Keratinocyte (primary cell): ENCODE measurements around the gene TCEANC2. TPM values are rescaled to one million over a fixed set of nuclear protein-coding genes. Genes with fewer than 3 reads are reported as not detected.

Source experiments
- DNase-seq: peaks from one replicate; pipeline ENCODE4 v3.0.0-alpha.2; 2011; ENCODE audit warnings: low read depth, missing footprints, low spot score
- FAIRE-seq: peaks from 2 replicates; lab custom pipeline; 2011; peaks lifted over from hg19 to GRCh38; lab: Jason Lieb, UNC
- H2AFZ ChIP-seq: 2 replicates; pipeline ENCODE4 v1.6.0; 2012; ENCODE audit warnings: low read length, control low read depth, inconsistent platforms; ENCODE audit not compliant: control insufficient read depth
- H3K27ac ChIP-seq: 2 replicates; pipeline ENCODE4 v1.5.1; 2011; ENCODE audit warnings: low read length; ENCODE audit not compliant: control insufficient read depth, insufficient read depth
- H3K27me3 ChIP-seq: 3 replicates; pipeline ENCODE4 v1.6.0; 2011; ENCODE audit warnings: low read length; ENCODE audit not compliant: control insufficient read depth, insufficient read depth; ENCODE audit errors: extremely low read depth
- H3K36me3 ChIP-seq, 2 experiments: 2 replicates in 1 of 2; 3 replicates in 1 of 2; pipeline ENCODE4 v1.5.1; 2011; ENCODE audit warnings: low read length in 2 of 2, mild to moderate bottlenecking in 1 of 2; ENCODE audit not compliant: control insufficient read depth in 2 of 2, insufficient read depth in 2 of 2; ENCODE audit errors: extremely low read depth in 1 of 2
- H3K4me1 ChIP-seq: 3 replicates; pipeline ENCODE4 v1.5.1; 2011; ENCODE audit warnings: low read length; ENCODE audit not compliant: control insufficient read depth, insufficient read depth; ENCODE audit errors: extremely low read depth
- H3K4me2 ChIP-seq: 3 replicates; pipeline ENCODE4 v1.6.0; 2011; ENCODE audit warnings: low read depth, low read length; ENCODE audit not compliant: control insufficient read depth, insufficient read depth; ENCODE audit errors: extremely low read depth
- H3K4me3 ChIP-seq, 3 experiments: fragments of 200-600 bp in 1 of 3; sonication (generic) in 1 of 3; 2 replicates in 2 of 3; 3 replicates in 1 of 3; pipeline ENCODE4 v1.5.1; 2011 to 2016; ENCODE audit warnings: low read length in 3 of 3, mild to moderate bottlenecking in 3 of 3, control low read depth in 2 of 3, inconsistent platforms in 1 of 3, low read depth in 1 of 3, mixed read lengths in 1 of 3, mixed run types in 1 of 3, moderate library complexity in 1 of 3; ENCODE audit not compliant: control insufficient read depth in 2 of 3, insufficient read depth in 2 of 3; ENCODE audit errors: extremely low read depth in 1 of 3
- H3K79me2 ChIP-seq: 2 replicates; pipeline ENCODE4 v1.6.0; 2012; ENCODE audit warnings: low read length; ENCODE audit not compliant: control insufficient read depth, insufficient read depth
- H3K9ac ChIP-seq: 3 replicates; pipeline ENCODE4 v1.6.0; 2011; ENCODE audit warnings: low read length; ENCODE audit not compliant: control insufficient read depth, insufficient read depth; ENCODE audit errors: extremely low read depth
- H3K9me1 ChIP-seq: 3 replicates; pipeline ENCODE4 v1.6.0; 2011; ENCODE audit warnings: low read length; ENCODE audit not compliant: control insufficient read depth, insufficient read depth; ENCODE audit errors: extremely low read depth
- H3K9me3 ChIP-seq: 2 replicates; pipeline ENCODE4 v1.5.1; 2012; ENCODE audit warnings: low read depth, low read length; ENCODE audit not compliant: control insufficient read depth
- H4K20me1 ChIP-seq: 3 replicates; pipeline ENCODE4 v1.6.0; 2011; ENCODE audit warnings: low read length; ENCODE audit not compliant: control insufficient read depth, insufficient read depth; ENCODE audit errors: extremely low read depth
- EZH2 ChIP-seq: IDR thresholded peaks from one replicate; pipeline ENCODE4 v1.6.1; 2012; ENCODE audit warnings: inconsistent platforms, mild to moderate bottlenecking, low read length, moderate library complexity
- dilution Hi-C: fragments of 300-500 bp; cut with MboI; formaldehyde crosslinking; loops from one replicate; pipeline ENCODE4 v1.7.0; 2020; ENCODE audit warnings: low sequenced_read_pairs; ENCODE audit not compliant: extremely low pct_ligation_motif_present
- polyA plus RNA-seq, 5 experiments: library from polyadenylated mRNA; depleted of rRNA in 3 of 5; stranded (reverse) in 3 of 5; stranded (forward) in 1 of 5; unstranded in 1 of 5; fragments of >200 nt; gene quantifications; 1 replicate in 1 of 5; 2 replicates in 3 of 5; 3 replicates in 1 of 5; pipeline versions ENCODE4 v1.2.1 to v1.2.3, GENCODE V29; 2011 to 2012; ENCODE audit warnings: missing spikeins in 2 of 5, low read depth in 1 of 5, low replicate concordance in 1 of 5
- TF ChIP-seq, protein P1 (sequence below), 3 experiments: IDR thresholded peaks in 1 of 3; conservative IDR thresholded peaks in 1 of 3; optimal IDR thresholded peaks in 1 of 3; 2 replicates in 2 of 3; 3 replicates in 1 of 3; pipeline versions ENCODE3 to v1.5.1; 2011; ENCODE audit warnings: low read length in 3 of 3, mild to moderate bottlenecking in 3 of 3, moderate library complexity in 2 of 3, control low read depth in 1 of 3, inconsistent platforms in 1 of 3; ENCODE audit not compliant: insufficient read depth in 2 of 3; ENCODE audit errors: extremely low read depth in 1 of 3

The TCEANC2 gene
- polyA plus RNA-seq, 1 donor (not counting 4 experiments of a cell fraction or from before 2014, with no cell fraction given), result 4.3 TPM

DNA sequence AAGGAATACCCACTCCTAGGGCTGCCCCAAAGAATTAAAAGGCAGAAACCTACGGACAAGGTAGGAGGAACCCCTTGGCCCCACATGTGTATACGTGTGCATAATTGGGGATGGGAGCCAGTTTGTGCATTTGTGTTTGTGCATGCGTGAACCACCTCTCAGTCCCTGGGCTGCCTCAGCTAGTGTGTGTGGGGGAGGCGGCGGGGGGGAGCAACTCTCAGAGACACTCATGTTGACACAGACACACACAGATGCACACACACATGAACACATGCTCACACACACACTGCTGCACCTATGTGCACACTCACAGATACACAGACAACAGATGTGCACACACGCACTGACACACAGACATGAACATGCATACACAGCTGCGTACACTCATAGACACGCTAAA lies 40.5 kb upstream of the TCEANC2 start:
- dilution Hi-C loops, result no loop called here
- no peaks in the 10 kb centered on the region for H3K9me1 ChIP-seq
- peaks cover 17% of the 10 kb centered on the region for H3K27me3 ChIP-seq
- H3K9me3 ChIP-seq, result no peaks in the 10 kb centered on the region
- H3K4me1 ChIP-seq, result peaks cover 12% of the 10 kb centered on the region
- no peaks in the 10 kb centered on the region for H3K79me2 ChIP-seq
- TF ChIP-seq EZH2, result no peak
- TF ChIP-seq, protein P1, sequence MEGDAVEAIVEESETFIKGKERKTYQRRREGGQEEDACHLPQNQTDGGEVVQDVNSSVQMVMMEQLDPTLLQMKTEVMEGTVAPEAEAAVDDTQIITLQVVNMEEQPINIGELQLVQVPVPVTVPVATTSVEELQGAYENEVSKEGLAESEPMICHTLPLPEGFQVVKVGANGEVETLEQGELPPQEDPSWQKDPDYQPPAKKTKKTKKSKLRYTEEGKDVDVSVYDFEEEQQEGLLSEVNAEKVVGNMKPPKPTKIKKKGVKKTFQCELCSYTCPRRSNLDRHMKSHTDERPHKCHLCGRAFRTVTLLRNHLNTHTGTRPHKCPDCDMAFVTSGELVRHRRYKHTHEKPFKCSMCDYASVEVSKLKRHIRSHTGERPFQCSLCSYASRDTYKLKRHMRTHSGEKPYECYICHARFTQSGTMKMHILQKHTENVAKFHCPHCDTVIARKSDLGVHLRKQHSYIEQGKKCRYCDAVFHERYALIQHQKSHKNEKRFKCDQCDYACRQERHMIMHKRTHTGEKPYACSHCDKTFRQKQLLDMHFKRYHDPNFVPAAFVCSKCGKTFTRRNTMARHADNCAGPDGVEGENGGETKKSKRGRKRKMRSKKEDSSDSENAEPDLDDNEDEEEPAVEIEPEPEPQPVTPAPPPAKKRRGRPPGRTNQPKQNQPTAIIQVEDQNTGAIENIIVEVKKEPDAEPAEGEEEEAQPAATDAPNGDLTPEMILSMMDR (optimal IDR thresholded peaks at IDR 0.05 in 1 of 3, IDR thresholded peaks at IDR 0.05 in 1 of 3, conservative IDR thresholded peaks at IDR 0.05 in 1 of 3; ENCODE audit: extremely low read depth in 1 of 3, insufficient read depth in 2 of 3, low read length in 3 of 3), result no peak
- DNase-seq (no peak), FAIRE-seq (no peak)
- H3K9ac ChIP-seq, result no peak overlapping the region
- no peak overlapping the region for H2AFZ ChIP-seq
- no peaks in the 10 kb centered on the region for H4K20me1 ChIP-seq
- no peaks in the 10 kb centered on the region for H3K36me3 ChIP-seq
- H3K27ac ChIP-seq, result no peak overlapping the region
- H3K4me2 ChIP-seq, result no peak overlapping the region
- H3K4me3 ChIP-seq, result no peak overlapping the region

GRCh38 chr1:54013393-54014008 lies 39.9 kb upstream of the TCEANC2 start:
- H3K4me1 ChIP-seq, result peaks cover 12% of the 10 kb centered on the region
- H3K36me3 ChIP-seq, result no peaks in the 10 kb centered on the region
- TF ChIP-seq, protein P1 (optimal IDR thresholded peaks at IDR 0.05 in 1 of 3, IDR thresholded peaks at IDR 0.05 in 1 of 3, conservative IDR thresholded peaks at IDR 0.05 in 1 of 3; ENCODE audit: extremely low read depth in 1 of 3, insufficient read depth in 2 of 3, low read length in 3 of 3), result no peak
- TF ChIP-seq EZH2, result no peak
- H3K79me2 ChIP-seq, result no peaks in the 10 kb centered on the region
- H3K9ac ChIP-seq, result no peak overlapping the region
- H3K4me2 ChIP-seq, result no peak overlapping the region
- FAIRE-seq (no peak), DNase-seq (no peak)
- peaks cover 17% of the 10 kb centered on the region for H3K27me3 ChIP-seq
- H2AFZ ChIP-seq, result no peak overlapping the region
- H3K4me3 ChIP-seq, result no peak overlapping the region
- H3K9me1 ChIP-seq, result no peaks in the 10 kb centered on the region
- no peaks in the 10 kb centered on the region for H4K20me1 ChIP-seq
- no peak overlapping the region for H3K27ac ChIP-seq
- dilution Hi-C loops, result no loop called here
- H3K9me3 ChIP-seq, result no peaks in the 10 kb centered on the region
